Esophagus squamous epithelium (tissue), 4 donors: ENCODE results near the gene MUTYH.

Experiments used
- CTCF ChIP-seq, 6 experiments: fragments of 450-650 bp in 4 of 6; fragments of 200-600 bp in 2 of 6; sonication (generic) in 2 of 6; IDR thresholded peaks; one replicate each; pipeline ENCODE4 v1.5.1; 2016 to 2019; ENCODE audit warnings: antibody characterized with exemption in 6 of 6, mild to moderate bottlenecking in 4 of 6, moderate library complexity in 4 of 6
- POLR2A ChIP-seq, 4 donors: fragments of 450-650 bp; IDR thresholded peaks; one replicate each; pipeline ENCODE4 v1.6.1; 2017; ENCODE audit warnings: antibody characterized with exemption in 4 of 4, mild to moderate bottlenecking in 4 of 4, moderate library complexity in 3 of 4

DNA sequence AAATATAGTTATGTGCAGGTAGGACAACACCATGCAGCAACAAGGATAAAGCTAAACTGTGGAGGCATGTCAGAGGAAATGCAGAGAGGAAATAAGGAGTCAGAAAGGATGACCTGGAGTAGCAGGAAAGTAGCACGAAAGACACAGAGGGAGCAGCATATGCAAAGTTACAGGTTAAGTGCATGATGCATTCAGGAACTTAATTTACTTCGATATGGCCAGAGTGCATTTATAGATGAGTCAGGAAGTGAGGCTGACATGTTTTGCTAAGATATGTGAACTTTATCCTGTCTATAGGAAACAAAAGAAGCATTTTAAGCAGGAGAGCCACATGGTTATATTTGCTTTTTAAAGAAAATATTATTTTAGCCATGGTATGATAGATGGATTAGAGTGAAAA lies 15.4 kb upstream of the MUTYH start:
- TF ChIP-seq CTCF (IDR thresholded peaks at IDR 0.05) (no peak), POLR2A (IDR thresholded peaks at IDR 0.05) (no peak)
